PC-3 (cell line): ENCODE measurements around the gene MYO3B.

Experiments
- EZH2 ChIP-seq: fragments of 300-600 bp; sonication (generic); IDR thresholded peaks from one replicate; pipeline ENCODE4 v1.6.1; 2017; ENCODE audit warnings: antibody characterized with exemption, mild to moderate bottlenecking, low read length; ENCODE audit not compliant: unreplicated experiment
- EZH2phosphoT487 ChIP-seq: fragments of 300-600 bp; sonication (generic); IDR thresholded peaks from 2 replicates; pipeline ENCODE4 v1.6.1; 2018; ENCODE audit warnings: mild to moderate bottlenecking, antibody characterized with exemption, low read length, borderline replicate concordance
- TF ChIP-seq, protein P1 (sequence below): fragments of 300-600 bp; sonication (generic); conservative IDR thresholded peaks from 2 replicates; pipeline ENCODE4 v1.5.1; 2017; ENCODE audit warnings: antibody characterized with exemption, low read depth, mild to moderate bottlenecking, low read length

DNA sequence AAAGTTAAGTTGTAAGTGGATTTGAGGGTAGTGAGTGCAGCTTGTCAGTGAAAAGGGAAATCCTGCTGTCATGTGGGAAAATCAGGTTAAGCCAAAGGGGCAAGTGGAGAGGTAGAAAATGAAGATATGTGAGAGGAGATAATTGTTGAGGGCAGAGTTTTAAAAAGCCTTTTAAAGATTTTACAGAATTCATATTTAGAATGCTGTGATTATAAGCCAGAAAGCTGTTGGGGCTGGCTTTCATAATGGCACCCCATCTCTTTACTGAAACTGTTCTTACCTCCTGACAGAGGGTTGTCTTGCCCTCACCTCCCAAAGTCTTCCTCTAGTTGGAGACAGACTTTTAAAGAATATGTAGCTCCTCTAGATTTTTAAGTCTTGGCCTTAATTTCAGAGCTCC lies 86.9 kb downstream of the MYO3B start:
- TF ChIP-seq, protein P1, sequence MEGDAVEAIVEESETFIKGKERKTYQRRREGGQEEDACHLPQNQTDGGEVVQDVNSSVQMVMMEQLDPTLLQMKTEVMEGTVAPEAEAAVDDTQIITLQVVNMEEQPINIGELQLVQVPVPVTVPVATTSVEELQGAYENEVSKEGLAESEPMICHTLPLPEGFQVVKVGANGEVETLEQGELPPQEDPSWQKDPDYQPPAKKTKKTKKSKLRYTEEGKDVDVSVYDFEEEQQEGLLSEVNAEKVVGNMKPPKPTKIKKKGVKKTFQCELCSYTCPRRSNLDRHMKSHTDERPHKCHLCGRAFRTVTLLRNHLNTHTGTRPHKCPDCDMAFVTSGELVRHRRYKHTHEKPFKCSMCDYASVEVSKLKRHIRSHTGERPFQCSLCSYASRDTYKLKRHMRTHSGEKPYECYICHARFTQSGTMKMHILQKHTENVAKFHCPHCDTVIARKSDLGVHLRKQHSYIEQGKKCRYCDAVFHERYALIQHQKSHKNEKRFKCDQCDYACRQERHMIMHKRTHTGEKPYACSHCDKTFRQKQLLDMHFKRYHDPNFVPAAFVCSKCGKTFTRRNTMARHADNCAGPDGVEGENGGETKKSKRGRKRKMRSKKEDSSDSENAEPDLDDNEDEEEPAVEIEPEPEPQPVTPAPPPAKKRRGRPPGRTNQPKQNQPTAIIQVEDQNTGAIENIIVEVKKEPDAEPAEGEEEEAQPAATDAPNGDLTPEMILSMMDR, result no peak
- TF ChIP-seq EZH2, result no peak
- TF ChIP-seq EZH2phosphoT487, result no peak
